Measurements from ENCODE around the gene SMC3.
"Not testable (repeated sequence)": the region's sequence is repeated elsewhere in the genome, so short reads cannot be mapped to it uniquely, and the experiment has no call there.

SMC3 gene

GRCh38 chr10:110628161-110628560, 60.7 kb downstream of the SMC3 start:
- FAIRE-seq: no peak

GRCh38 chr10:110629680-110630191, 62.2 kb downstream of the SMC3 start:
- no peak for FAIRE-seq

DNA sequence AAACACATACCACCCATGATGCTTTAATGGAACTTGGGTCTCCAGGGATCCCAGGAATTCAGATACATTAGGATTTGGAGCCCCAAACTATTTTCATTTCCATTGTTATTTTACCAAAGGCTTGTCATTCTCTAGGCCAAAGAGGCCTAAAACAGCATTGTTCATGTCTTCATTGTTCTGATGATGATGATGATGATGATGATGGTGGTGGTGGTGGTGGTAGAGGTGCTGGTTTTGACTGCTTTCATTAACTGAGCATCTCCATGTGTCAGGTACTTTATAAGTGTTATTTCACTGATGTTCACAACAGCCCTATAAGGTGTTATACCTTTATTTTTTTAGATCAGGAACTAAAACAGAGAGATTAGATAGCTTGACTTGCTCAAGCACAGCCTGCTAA, 64.4 kb downstream of the SMC3 start:
- no peak for FAIRE-seq

DNA sequence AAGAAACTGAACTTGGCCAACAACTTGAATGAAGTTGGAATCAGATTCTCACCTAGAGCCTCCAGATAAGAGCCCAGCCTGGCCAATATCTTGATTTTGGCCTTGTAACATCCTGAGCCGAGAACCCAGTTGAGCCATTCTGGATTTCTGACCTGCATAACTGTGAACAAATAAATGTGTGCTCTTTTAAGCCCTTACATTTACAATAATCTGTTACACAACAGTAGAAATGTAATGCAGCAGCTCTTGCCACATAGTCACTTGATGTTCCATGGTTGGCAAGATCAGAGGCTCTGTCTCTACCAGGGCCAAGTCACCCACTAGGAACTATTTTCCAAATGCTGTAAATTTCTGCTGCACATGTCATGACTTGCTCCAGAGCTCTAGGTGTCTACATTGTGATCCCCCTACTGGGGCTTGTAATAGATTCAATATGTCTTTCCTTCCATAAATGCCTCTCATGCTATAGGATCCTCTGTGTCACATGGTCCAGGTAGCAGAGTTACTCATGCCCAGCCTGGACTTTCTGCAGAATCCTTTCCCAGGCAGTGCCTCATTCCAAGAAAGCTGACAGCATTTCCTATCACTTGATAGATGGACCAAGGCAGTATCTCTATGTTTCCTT, 65.2 kb downstream of the SMC3 start:
- FAIRE-seq: no peak

DNA sequence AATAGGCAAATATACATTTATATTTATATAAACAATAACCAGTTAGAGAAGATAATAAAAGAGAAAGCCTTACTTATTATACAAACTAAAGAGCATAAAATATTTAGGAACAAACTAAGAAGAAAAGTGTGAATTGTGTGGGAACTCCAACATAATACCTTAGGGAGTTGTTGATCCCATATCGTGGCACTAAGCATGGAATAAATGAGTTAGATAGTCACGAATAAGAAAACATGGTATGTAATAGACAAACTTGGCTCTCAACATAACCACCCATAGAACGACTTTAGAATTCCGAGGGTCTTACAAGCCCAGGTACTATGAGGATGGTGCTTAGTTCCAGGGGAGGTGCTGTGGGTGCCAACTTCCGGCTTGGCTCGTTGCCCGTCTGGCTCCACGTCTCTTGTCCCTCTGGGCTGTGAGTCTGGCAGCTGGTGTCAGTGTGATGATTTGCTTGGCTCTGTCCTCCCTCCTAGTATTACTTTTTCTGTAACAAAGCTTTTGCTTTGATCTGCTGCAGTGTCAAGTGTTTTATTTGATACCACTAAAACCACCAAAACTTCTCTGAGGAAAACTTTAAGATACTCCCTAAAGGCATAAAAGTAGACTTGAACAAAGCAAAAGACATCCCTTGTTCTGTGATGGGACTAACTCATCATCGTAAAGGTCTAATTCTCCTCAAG, 67.2 kb downstream of the SMC3 start:
- no peak for FAIRE-seq

- no peak for FAIRE-seq
These were observed 69.1 kb downstream of the SMC3 start for GRCh38 chr10:110636572-110636931.

DNA sequence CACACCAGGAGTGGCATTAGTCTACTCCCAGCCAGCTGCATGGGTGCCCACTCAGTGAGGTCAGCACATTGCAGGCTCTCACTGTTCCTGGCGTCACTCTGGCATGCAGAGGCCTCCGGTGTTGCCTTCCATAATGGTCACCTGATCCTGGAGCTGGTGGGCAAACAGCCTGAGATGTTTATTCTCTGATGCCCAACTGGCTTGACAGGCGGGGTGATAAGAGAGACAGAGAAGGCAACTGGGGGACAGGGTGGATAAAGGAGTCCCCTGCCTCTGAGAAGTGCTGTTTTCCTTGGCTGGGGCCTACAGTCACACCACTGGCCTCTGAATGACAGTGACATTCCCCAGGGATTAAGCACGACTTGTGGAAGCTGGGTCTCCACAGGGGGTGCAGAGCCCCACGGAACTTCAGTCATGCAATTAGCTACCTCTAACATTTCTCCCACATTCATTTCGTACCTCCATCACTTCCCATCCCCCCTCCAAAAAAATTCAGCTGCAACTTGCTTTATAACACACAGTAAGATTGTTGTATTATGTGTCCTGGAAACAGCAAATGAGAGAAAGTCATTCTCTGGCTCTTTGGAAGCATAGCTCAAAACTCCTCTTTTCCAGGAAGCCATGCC, 69.5 kb downstream of the SMC3 start:
- no peak for FAIRE-seq

GRCh38 chr10:110637558-110638053, 70.1 kb downstream of the SMC3 start:
- FAIRE-seq: no peak

GRCh38 chr10:110638319-110638718, 70.8 kb downstream of the SMC3 start:
- no peak for FAIRE-seq

GRCh38 chr10:110639046-110639445, 71.6 kb downstream of the SMC3 start:
- not testable (repeated sequence) for FAIRE-seq

DNA sequence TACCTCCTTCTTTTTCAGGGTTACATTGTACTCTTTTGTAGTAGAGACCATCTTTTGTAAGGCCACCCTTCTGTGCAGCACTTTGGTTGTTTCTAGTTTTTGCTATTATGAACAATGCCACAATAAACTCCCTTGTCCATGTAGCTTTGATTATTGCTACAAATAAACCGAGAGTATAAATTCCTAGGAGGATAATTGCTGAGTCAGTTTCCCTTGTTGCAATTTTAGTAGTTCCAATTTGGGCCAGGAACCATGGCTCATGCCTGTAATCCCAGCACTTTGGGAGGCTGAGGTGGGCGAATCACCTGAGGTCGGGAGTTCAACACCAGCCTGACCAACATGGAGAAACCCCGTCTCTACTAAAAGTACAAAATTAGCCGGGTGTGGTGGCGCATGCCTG, 72.4 kb downstream of the SMC3 start:
- FAIRE-seq: not testable (repeated sequence)

- FAIRE-seq: no peak
These were observed 73.8 kb downstream of the SMC3 start for GRCh38 chr10:110641256-110641655.

DNA sequence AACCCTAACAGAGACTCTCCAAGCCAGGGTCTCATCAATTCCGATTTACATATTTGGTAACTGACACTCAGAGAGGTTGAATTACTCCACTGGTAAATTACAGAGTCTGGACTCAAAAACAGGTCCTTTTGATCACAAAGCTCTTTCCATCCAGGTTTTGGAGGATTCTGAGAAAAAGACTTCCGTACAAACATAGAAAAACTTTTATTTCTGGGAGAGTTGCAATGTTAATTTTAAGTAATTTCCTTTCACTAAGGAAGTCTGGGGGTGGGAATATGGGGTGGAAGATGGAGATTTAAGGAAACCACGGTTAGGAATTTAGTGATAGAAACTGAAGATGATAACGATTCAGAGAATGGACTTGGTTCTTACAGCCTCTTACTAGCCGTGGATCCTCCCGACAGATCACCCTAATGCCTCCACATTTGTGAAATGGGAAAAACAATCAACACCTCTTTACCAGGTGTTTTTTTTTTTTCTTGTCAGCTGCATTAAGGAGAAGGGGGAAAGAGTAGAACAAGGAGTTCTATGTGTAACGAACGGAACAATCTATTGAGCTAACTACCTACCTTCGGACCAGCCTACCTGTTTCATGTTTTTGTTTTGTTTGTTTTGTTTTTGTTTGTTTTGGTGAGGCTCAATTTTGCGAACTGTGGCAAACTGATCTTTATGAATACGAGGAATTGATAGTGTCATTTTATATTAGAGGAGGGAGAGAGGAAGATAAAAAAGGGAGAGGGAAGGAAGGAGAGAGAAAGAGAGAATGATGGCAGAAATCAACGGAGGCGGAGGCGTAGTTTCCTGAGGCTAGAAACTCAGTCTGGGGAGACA, 74.9 kb downstream of the SMC3 start:
- no peak for FAIRE-seq

DNA sequence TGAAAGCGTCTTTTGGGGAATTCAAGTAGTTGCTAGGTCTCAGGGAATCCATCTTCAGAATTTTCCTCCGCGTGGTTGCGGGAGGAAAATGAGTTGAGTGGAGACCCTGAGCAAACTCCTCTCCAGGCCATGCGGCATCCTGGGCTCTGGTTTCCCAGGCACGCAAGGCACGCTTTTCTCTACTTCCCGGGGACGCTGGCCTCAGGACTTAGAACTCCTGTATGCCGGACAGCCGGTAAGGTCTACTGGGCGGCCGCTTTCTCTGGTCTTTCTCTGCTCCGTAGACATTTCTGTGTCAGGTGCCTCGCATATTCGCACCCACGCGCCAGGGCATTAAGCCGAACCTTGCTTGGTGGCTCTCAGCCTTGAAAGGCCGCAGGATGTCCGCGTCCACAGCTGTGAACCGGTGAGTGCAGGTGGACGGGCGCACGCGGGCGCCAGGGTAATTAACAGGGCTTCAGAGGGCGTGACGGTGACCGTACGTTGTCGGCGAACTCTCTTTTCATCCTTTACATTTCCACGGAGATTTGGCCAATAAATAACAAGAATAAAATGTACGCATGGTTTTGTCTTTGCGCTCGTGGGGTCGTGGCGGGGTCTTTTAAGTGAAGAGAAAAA, 75.6 kb downstream of the SMC3 start:
- FAIRE-seq: no peak

GRCh38 chr10:110643653-110644597, 76.4 kb downstream of the SMC3 start, which contains the start of gene RBM20:
Gene RBM20 (plus strand): TSS chr10:110644336. CDS start chr10:110644455, 119 bp downstream.
- no peak for FAIRE-seq

- no peak for FAIRE-seq
These were observed 77.3 kb downstream of the SMC3 start for GRCh38 chr10:110644598-110645462.

GRCh38 chr10:110646417-110647135, 79.1 kb downstream of the SMC3 start:
- no peak for FAIRE-seq

DNA sequence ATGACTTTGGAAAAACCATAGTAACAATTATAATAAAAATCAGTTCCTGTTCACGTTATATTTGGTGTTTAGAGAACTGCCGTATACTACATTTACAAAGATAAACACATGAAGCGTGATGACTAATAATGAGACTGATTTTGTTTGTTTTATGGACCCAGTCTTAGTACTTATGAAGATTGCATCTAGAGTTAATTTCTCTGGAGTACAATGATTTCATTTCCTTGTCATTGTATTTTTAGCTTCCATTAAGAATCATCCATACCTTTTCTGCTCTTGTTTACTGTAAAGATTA, 79.6 kb downstream of the SMC3 start:
- no peak for FAIRE-seq

DNA sequence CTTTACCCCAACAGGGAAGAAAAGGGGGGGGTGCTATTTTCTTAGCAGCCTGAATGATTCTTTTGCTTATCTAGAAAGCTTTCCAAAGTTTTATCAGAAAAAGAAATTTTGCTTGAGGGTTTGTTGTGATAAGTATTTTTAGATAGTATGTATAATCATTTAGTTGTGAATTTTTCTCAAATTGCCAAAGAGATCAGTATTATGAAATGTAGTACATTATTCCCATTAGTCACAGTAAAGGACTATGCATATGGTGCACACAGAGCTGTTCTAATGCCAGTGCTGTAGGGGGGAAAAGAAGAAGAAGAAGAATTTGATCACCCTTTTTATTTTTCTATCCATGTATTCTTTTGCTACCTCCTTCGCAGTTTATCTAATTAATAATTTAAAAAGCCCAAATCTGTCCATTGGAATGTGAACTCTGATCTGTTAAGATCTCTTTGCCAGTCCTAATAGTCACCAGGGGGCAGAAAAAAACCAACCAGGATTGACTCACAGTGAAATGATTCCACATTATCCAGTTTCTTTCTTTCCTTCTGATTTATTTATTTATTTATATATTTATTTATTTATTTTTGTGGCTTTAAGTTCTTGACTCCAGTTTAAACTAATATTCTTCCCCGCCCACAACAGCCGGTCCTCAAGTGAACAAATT, 81.3 kb downstream of the SMC3 start:
- no peak for FAIRE-seq

Measured in A204.1 (cell line).